ENCODE measurements around the gene SAFB.

- TF ChIP-seq CTCF (conservative IDR thresholded peaks at IDR 0.05; ENCODE audit: low read length) (no peak), EZH2phosphoT487 (IDR thresholded peaks at IDR 0.05; ENCODE audit: borderline replicate concordance, low read depth, low read length) (no peak)
These were observed 8.8 kb downstream of the SAFB start for GRCh38 chr19:5631567-5632240.

Data from OCI-LY7 (cell line).